ENCODE data around the gene PAK2.
A peak's percentile ranks its signal among the peaks of the same experiment; 100 is the strongest.
"Not testable (repeated sequence)": the region's sequence is repeated elsewhere in the genome, so short reads cannot be mapped to it uniquely, and the experiment has no call there.

Gene PAK2

DNA sequence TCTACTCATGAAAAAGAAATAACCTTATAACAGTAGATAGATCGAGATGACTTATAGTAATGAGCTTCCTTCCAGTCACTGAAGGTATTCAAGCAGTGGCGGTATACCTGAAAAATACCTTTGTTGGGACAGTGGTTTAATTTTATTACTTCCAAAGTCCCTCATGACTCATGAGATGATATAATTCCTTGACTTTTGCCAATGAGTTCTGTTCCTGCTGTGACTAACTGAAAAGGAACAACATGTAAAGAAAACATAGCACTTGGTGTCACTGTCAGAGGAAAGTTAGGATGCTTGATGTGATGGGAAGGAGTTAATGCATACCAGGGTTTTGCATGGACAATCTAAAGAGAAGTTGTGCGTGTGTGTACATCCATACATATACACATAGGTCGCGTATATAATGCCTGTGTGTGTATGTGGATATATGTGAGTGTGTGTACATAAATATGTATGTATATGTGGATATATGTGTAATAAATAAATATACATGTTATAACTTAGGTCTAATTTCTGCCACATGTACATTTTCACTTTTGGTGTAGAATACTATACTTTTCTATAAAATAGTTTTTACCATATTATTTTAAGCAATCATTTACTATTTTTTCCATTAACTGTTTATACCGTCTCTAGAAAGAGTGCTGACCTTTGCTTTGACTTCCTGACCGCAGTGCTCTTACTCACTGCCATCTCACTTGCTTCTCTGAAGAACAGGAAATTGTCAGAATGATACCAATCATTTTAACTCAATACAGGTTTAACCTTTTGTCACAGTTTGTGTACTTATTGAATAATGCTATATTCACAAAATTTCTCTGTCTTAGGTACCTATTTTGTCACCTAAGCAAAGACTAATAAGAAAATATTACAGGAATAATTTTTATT, 12.6 kb upstream of the PAK2 start:
- in situ Hi-C loops (cut with MboI; ENCODE audit: low pct_unique_long_range_greater_than_20kb, low sequenced_read_pairs), result no loop called here
- no peak for DNase-seq

DNA sequence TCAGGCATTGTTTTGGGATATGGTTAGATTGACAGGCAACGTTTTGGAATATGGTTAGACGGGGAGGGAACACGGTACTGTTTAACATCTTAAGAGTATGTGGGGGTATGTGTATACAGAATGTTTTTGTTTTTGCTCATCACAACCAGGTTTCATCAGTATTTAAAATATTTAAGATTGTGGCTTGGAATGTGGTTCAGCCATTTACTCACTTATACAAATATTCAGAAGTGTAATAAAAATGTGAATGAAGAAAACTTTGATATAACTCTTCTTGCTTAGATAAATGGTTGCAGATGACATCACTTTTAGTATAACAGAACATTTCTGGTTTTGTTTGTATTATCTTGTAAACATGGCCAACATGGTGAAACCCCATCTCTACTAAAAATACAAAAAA, 3.9 kb upstream of the PAK2 start:
- no peak for DNase-seq
- in situ Hi-C loops (cut with MboI; ENCODE audit: low pct_unique_long_range_greater_than_20kb, low sequenced_read_pairs), result no loop called here

- DNase-seq, result no peak
- in situ Hi-C loops (cut with MboI; ENCODE audit: low pct_unique_long_range_greater_than_20kb, low sequenced_read_pairs), result no loop called here
Observed at GRCh38 chr3:196736670-196737374, 2.8 kb upstream of the PAK2 start.

DNA sequence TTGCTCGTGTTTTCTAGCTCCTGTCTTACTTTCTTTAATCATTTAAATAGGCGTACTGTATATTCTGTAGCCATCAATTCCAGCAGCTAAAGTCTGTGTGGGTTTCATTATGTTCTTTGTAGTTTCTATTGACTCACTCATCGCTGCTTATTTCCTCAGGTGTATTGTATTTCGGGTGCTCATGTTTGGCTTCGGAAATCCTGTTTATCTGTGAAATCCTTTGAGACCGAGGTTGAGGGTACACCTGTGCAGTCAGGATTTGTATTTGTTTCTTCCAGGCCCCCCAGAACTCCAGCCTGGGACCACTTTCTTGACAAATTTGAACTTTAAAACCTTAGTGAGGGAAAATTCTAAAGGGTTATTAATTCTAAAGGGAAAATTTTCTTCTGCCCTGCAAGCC, 2.0 kb upstream of the PAK2 start:
- in situ Hi-C loops (cut with MboI; ENCODE audit: low pct_unique_long_range_greater_than_20kb, low sequenced_read_pairs), result no loop called here
- no peak for DNase-seq

DNA sequence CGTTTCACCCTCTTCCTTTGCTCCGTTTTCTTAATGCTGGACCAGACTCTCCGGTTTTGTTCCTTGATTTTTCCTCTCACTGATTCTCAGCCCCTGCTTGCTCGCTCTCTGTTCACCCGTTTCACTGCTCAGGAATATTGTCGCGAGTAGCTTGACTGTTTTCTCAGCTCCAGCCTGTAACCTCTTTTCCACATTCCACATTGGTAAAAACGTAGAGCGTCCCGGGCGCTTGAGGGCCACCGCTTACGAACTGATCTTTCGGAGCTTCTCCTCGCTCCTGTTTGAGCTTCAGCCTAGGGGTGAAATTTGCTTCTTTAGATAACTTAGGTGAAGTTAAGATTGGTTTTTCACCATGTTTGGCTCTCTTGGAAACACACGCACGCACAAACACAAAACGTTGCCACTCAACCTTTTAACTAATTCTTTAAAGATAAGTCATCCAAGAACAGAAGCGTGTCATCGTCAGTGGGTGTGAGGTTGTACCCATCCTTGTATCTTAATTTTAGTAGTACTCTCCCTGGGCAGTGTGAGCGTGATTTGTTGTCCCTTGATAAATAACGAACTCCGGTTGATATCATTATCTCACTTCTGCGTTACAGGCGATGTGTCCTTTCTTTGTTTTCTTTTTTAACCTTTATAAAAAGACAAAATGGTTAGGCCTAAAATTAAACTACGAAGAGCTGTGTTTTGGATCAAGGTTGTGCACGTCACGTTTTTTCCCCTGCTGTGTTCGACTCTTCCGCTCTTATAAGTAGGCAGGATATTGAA, 1.0 kb downstream of the PAK2 start:
- DNase-seq, result peak; percentile 54
- in situ Hi-C loops (cut with MboI; ENCODE audit: low pct_unique_long_range_greater_than_20kb, low sequenced_read_pairs), result no loop called here

- in situ Hi-C loops (cut with MboI; ENCODE audit: low pct_unique_long_range_greater_than_20kb, low sequenced_read_pairs), result no loop called here
- DNase-seq, result peak; percentile 19
Observed at GRCh38 chr3:196741249-196741889, 1.7 kb downstream of the PAK2 start.

DNA sequence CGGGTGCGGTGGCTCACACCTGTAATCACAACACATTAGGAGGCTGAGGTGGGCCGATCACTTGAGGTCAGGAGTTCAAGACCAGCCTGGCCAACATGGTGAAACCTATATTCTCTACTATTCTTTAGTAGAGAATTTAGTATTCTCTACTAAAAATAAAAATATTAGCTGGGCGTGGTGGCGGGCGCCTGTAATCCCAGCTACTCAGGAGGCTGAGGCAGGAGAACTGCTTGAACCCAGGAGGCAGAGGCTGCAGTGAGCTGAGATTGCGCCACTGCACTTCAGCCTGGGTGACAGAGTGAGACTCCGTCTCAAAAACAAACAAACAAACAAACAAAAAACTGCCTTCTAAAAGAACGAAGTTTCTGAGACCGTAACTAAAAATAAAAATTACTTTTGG, 3.9 kb downstream of the PAK2 start:
- in situ Hi-C loops (cut with MboI; ENCODE audit: low pct_unique_long_range_greater_than_20kb, low sequenced_read_pairs); DNase-seq: not testable (repeated sequence)

DNA sequence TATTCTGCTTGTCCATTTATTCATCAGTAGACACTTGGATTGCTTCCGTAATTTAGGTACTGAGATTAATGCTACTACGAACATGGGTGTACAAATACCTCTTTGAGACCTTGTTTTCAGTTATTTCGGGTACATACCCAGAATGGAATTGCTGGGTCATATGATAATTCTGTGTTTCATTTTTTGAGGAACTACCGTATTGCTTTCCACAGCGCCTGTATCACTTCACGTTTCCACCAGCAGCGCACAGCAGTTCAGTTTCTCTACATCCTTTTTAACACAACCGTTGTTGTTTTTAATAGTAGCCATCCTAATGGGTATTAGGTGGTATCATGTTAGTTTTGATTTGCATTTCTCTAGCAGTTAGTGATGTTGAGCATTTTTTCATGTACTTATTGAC, 9.5 kb downstream of the PAK2 start:
- DNase-seq, result no peak
- in situ Hi-C loops (cut with MboI; ENCODE audit: low pct_unique_long_range_greater_than_20kb, low sequenced_read_pairs), result no loop called here

GRCh38 chr3:196753201-196753600, 13.5 kb downstream of the PAK2 start:
- in situ Hi-C loops (cut with MboI; ENCODE audit: low pct_unique_long_range_greater_than_20kb, low sequenced_read_pairs), result no loop called here
- DNase-seq, result no peak

- DNase-seq, result peak; percentile 60
- in situ Hi-C loops (cut with MboI; ENCODE audit: low pct_unique_long_range_greater_than_20kb, low sequenced_read_pairs), result no loop called here
Observed at GRCh38 chr3:196754091-196754981, 14.7 kb downstream of the PAK2 start.

DNA sequence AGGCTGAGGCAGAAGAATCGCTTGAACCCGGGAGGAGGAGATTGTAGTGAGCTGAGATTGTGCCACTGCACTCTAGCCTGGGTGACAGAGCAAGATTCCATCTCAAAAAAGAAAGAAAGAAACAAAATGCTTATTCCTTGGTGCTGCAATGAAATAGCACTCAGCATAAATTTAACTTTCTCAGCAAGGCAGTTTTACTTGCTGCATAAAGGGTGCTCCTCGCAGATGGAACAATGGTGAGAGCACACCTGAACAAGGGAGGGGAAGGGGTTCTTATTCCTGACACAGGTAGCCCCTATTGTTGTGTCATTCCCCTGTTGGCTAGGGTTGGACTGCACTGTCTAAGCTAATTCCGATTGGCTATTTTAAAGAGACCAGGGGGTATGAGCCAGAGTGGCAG, 17.1 kb downstream of the PAK2 start:
- in situ Hi-C loops (cut with MboI; ENCODE audit: low pct_unique_long_range_greater_than_20kb, low sequenced_read_pairs), result no loop called here
- DNase-seq, result no peak

GRCh38 chr3:196757876-196758739, 18.5 kb downstream of the PAK2 start:
- DNase-seq, result no peak
- in situ Hi-C loops (cut with MboI; ENCODE audit: low pct_unique_long_range_greater_than_20kb, low sequenced_read_pairs), result no loop called here

DNA sequence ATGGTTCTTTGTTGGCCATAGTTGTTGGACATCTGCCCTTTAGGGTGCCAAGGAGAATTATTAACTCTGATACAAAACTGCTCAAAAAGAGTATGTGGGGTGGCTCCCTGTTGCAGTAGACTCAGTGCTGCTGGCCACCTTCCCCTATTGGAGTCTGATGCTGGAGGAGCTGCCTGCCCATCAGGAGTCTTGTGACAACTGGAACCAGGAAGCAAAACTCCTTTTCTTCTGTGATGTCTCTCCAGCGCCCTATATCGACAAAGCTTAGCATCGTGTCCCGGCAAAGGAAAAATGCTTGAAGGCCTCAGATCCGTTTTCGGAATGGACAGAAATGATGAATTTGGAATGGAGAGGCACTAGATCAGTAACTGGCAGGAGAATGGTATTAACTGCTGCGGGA, 23.5 kb downstream of the PAK2 start:
- DNase-seq, result no peak

GRCh38 chr3:196765454-196765853, 25.8 kb downstream of the PAK2 start:
- DNase-seq, result no peak
- in situ Hi-C loops (cut with MboI; ENCODE audit: low pct_unique_long_range_greater_than_20kb, low sequenced_read_pairs), result no loop called here

More for the DNA sequence above, 23.5 kb downstream of the PAK2 start:
- in situ Hi-C loops (cut with MboI; ENCODE audit: low pct_unique_long_range_greater_than_20kb, low sequenced_read_pairs), result no loop called here

GRCh38 chr3:196771067-196771466, 31.4 kb downstream of the PAK2 start:
- no peak for DNase-seq
- in situ Hi-C loops (cut with MboI; ENCODE audit: low pct_unique_long_range_greater_than_20kb, low sequenced_read_pairs), result no loop called here

DNA sequence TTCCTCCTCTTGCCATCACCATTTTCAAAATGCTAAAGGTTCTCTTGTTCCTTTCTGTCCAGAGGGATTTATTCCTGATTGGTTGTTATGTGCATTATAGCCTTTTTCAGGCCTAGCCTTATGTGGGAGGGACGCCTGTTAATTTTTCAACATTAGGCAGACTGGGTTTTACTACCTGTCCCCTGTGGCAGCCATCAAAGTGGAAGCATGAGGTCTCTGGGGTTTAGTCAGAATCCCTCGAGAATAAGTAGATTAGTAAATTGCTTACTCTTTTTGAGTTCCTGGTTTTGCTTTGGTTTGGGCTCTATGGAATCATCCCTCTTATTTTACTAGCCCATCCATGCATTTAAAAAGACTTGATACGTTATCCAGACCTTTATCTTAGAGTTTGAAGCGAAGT, 32.4 kb downstream of the PAK2 start:
- in situ Hi-C loops (cut with MboI; ENCODE audit: low pct_unique_long_range_greater_than_20kb, low sequenced_read_pairs), result no loop called here
- DNase-seq, result no peak

DNA sequence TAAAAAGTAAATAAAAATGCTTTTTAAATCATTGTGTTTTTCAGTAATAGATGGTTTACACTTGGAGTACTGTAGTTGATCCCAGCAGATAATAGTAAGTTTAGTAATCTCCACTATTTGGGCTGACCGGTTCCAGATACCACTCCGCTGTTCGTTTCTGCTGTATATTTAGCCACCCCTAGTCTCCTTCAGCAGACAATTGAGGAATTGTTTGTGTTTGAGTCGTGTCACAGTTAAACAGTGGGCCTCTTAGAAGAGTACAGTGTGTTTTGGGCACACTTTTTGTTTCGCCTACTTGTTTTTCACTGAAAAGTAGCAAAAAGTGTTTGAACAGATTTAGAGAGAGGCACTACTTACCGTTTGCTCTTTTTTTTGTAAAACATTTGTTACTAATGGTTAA, 33.2 kb downstream of the PAK2 start:
- in situ Hi-C loops (cut with MboI; ENCODE audit: low pct_unique_long_range_greater_than_20kb, low sequenced_read_pairs), result no loop called here
- no peak for DNase-seq

All from KBM-7 (cell line).